HCT116 (cell line): ENCODE measurements around the gene PGR. TPM values are rescaled to one million over a fixed set of nuclear protein-coding genes. Genes with fewer than 3 reads are reported as not detected.

Experiments
- ATAC-seq: fragments of 200-7000 bp; cut with Tn5 transposase; 2 replicates; pipeline ENCODE4 v1.9.1; 2020; ENCODE audit warnings: mild to moderate bottlenecking, moderate library complexity
- BruUV-seq: library from RNA; stranded (reverse); fragments of 400-500 nt; replicated peaks from 2 replicates; lab custom pipeline; 2021; lab: Mats Ljungman, UMichigan
- CTCF ChIA-PET: fragments of 300-600 bp; sonication (Branson Sonifier 250); formaldehyde crosslinking; loops from one replicate; lab custom pipeline; 2021; ENCODE audit warnings: antibody characterized with exemption; lab: Charles Lee
- POLR2A ChIA-PET: fragments of 300-600, 350-600 bp; sonication (Branson Sonifier 250); formaldehyde crosslinking; loops from one replicate; lab custom pipeline; 2021; ENCODE audit warnings: antibody characterized with exemption; lab: Charles Lee
- RAD21 ChIA-PET, 2 experiments: fragments of 300-600 bp; sonication (Branson Sonifier 250); formaldehyde crosslinking; loops; one replicate each; lab custom pipeline; 2023; ENCODE audit warnings: low total read pairs in 2 of 2; ENCODE audit not compliant: uncharacterized antibody in 2 of 2, unreplicated experiment in 2 of 2, low non-redundant PET in 1 of 2; lab: Charles Lee
- DNase-seq: peaks from one replicate; pipeline ENCODE4 v3.0.0-alpha.2; 2010; ENCODE audit warnings: low read depth, low spot score
- H2AFZ ChIP-seq: fragments of 200-600 bp; shearing (Covaris generic), sonication (generic); 2 replicates; pipeline ENCODE4 v1.6.1; 2017; ENCODE audit warnings: low read depth, mixed run types, mixed read lengths, antibody characterized with exemption, low read length; ENCODE audit not compliant: poor library complexity, severe bottlenecking
- H3K27ac ChIP-seq: 2 replicates; pipeline ENCODE4 v1.5.1; 2012; ENCODE audit warnings: low read depth, low read length
- H3K27me3 ChIP-seq: fragments of 200-600 bp; sonication (generic); 2 replicates; pipeline ENCODE4 v1.6.1; 2016; ENCODE audit warnings: mixed run types, low read length, mixed read lengths; ENCODE audit not compliant: insufficient read depth
- H3K36me3 ChIP-seq, 2 experiments: fragments of 200-500 bp in 1 of 2; fragments of 200-600 bp in 1 of 2; sonication (Bioruptor generic) in 1 of 2; sonication (generic) in 1 of 2; 2 replicates each; pipeline versions ENCODE4 v1.5.1 to v1.6.1; 2014 to 2016; ENCODE audit warnings: low read length in 2 of 2, inconsistent platforms in 1 of 2, mixed read lengths in 1 of 2, mixed run types in 1 of 2; ENCODE audit not compliant: insufficient read depth in 2 of 2, control insufficient read depth in 1 of 2
- H3K4me1 ChIP-seq, 2 experiments: fragments of 200-600 bp in 1 of 2; sonication (generic) in 1 of 2; 2 replicates each; pipeline versions ENCODE4 v1.5.1 to v1.6.1; 2012 to 2017; ENCODE audit warnings: low read length in 2 of 2, inconsistent platforms in 1 of 2, mild to moderate bottlenecking in 1 of 2, mixed read lengths in 1 of 2, mixed run types in 1 of 2, moderate library complexity in 1 of 2; ENCODE audit not compliant: insufficient read depth in 2 of 2, control insufficient read depth in 1 of 2
- H3K4me2 ChIP-seq: fragments of 200-600 bp; sonication (generic); 2 replicates; pipeline ENCODE4 v1.6.1; 2017; ENCODE audit warnings: mixed run types, low read length, mixed read lengths
- H3K4me3 ChIP-seq, 2 experiments: fragments of 200-600 bp in 1 of 2; sonication (generic) in 1 of 2; replicated peaks in 1 of 2; 2 replicates each; pipeline ENCODE4 v1.5.1; 2011 to 2016; ENCODE audit warnings: low read length in 2 of 2, control low read depth in 1 of 2, low read depth in 1 of 2, mild to moderate bottlenecking in 1 of 2, mixed read lengths in 1 of 2, mixed run types in 1 of 2
- H3K79me2 ChIP-seq: fragments of 200-600 bp; sonication (generic); 2 replicates; pipeline ENCODE4 v1.6.1; 2017; ENCODE audit warnings: mild to moderate bottlenecking, mixed run types, low read length, moderate library complexity, mixed read lengths; ENCODE audit not compliant: insufficient read depth
- H3K9ac ChIP-seq: fragments of 200-600 bp; sonication (generic); 2 replicates; pipeline ENCODE4 v1.6.1; 2016; ENCODE audit warnings: low read length, mixed read lengths
- H3K9me2 ChIP-seq: fragments of 200-600 bp; sonication (generic), shearing (Covaris generic); 2 replicates; pipeline ENCODE4 v1.6.1; 2017; ENCODE audit warnings: mixed run types, mild to moderate bottlenecking, moderate library complexity; ENCODE audit not compliant: insufficient read depth
- H3K9me3 ChIP-seq, 2 experiments: fragments of 200-500 bp in 1 of 2; fragments of 200-600 bp in 1 of 2; sonication (Bioruptor generic) in 1 of 2; sonication (generic) in 1 of 2; 2 replicates each; pipeline ENCODE4 v1.6.1; 2014 to 2017; ENCODE audit warnings: low read length in 2 of 2, mixed read lengths in 2 of 2, inconsistent platforms in 1 of 2, low read depth in 1 of 2, mild to moderate bottlenecking in 1 of 2, mixed run types in 1 of 2, moderate library complexity in 1 of 2; ENCODE audit not compliant: control insufficient read depth in 1 of 2, insufficient read depth in 1 of 2
- H4K20me1 ChIP-seq: fragments of 200-600 bp; sonication (generic), shearing (Covaris generic); 2 replicates; pipeline ENCODE4 v1.6.1; 2017; ENCODE audit warnings: mixed run types, mild to moderate bottlenecking, moderate library complexity; ENCODE audit not compliant: insufficient read depth
- ATF3 ChIP-seq: IDR thresholded peaks from 2 replicates; pipeline ENCODE4 v1.6.1; 2012
- CEBPB ChIP-seq: IDR thresholded peaks from 2 replicates; pipeline ENCODE4 v1.6.1; 2012; ENCODE audit warnings: low read depth
- CTCF ChIP-seq, 3 experiments: fragments of 200-600 bp in 1 of 3; sonication (generic) in 1 of 3; IDR thresholded peaks in 2 of 3; conservative IDR thresholded peaks in 1 of 3; 2 replicates each; pipeline ENCODE4 v1.5.1; 2012 to 2017; ENCODE audit warnings: low read depth in 2 of 3, low read length in 2 of 3, antibody characterized with exemption in 1 of 3, borderline replicate concordance in 1 of 3, control low read depth in 1 of 3, mild to moderate bottlenecking in 1 of 3, mixed read lengths in 1 of 3, mixed run types in 1 of 3, moderate library complexity in 1 of 3; ENCODE audit not compliant: insufficient read depth in 1 of 3
- EGR1 ChIP-seq: IDR thresholded peaks from 2 replicates; pipeline ENCODE4 v1.6.1; 2012; ENCODE audit warnings: low read depth
- ELF1 ChIP-seq: IDR thresholded peaks from 2 replicates; pipeline ENCODE4 v1.6.1; 2012; ENCODE audit warnings: low read depth, borderline replicate concordance
- EZH2 ChIP-seq: fragments of 200-600 bp; sonication (generic); IDR thresholded peaks from 2 replicates; pipeline ENCODE4 v1.6.1; 2017; ENCODE audit warnings: antibody characterized with exemption, mixed run types
- EZH2phosphoT487 ChIP-seq: fragments of 200-600 bp; IDR thresholded peaks from 2 replicates; pipeline ENCODE4 v1.6.1; 2018; ENCODE audit warnings: antibody characterized with exemption, borderline replicate concordance
- MAX ChIP-seq: IDR thresholded peaks from 2 replicates; pipeline ENCODE4 v1.6.1; 2012
- POLR2A ChIP-seq: IDR thresholded peaks from 2 replicates; pipeline ENCODE4 v1.7.0; 2011; ENCODE audit warnings: borderline replicate concordance; ENCODE audit not compliant: insufficient read depth, insufficient read length; ENCODE audit errors: extremely low read depth
- POLR2AphosphoS5 ChIP-seq: IDR thresholded peaks from 2 replicates; pipeline ENCODE4 v1.6.1; 2011; ENCODE audit warnings: mild to moderate bottlenecking, low read depth, low read length, moderate library complexity
- SP1 ChIP-seq: IDR thresholded peaks from 2 replicates; pipeline ENCODE4 v1.6.1; 2012; ENCODE audit warnings: low read depth
- SRF ChIP-seq: IDR thresholded peaks from 2 replicates; pipeline ENCODE4 v1.6.1; 2012; ENCODE audit warnings: low read depth
- TCF7L2 ChIP-seq: IDR thresholded peaks from 2 replicates; pipeline ENCODE4 v1.7.0; 2011; ENCODE audit warnings: borderline replicate concordance, inconsistent platforms; ENCODE audit not compliant: insufficient read depth, insufficient read length; ENCODE audit errors: extremely low read depth
- YY1 ChIP-seq: IDR thresholded peaks from 2 replicates; pipeline ENCODE4 v1.6.1; 2011; ENCODE audit warnings: low read length, low read depth, moderate library complexity, mild to moderate bottlenecking; ENCODE audit not compliant: insufficient replicate concordance; ENCODE audit errors: extremely low read depth
- ZBTB33 ChIP-seq: IDR thresholded peaks from 2 replicates; pipeline ENCODE4 v1.6.1; 2011; ENCODE audit warnings: mild to moderate bottlenecking, low read length, moderate library complexity; ENCODE audit not compliant: insufficient replicate concordance; ENCODE audit errors: extremely low read depth
- ZFX ChIP-seq: fragments of 450-650 bp; IDR thresholded peaks from 2 replicates; pipeline ENCODE4 v1.6.1; 2017
- ZNF274 ChIP-seq: fragments of 200-500 bp; sonication (Bioruptor generic); IDR thresholded peaks from 2 replicates; pipeline ENCODE4 v1.6.1; 2014; ENCODE audit warnings: mild to moderate bottlenecking, low read depth, low read length, inconsistent platforms
- intact Hi-C: fragments of 100-400 bp; cut with micrococcal nuclease; formaldehyde crosslinking; loops from 2 replicates; pipeline ENCODE4 v1.10.0; 2022
- total RNA-seq: library from RNA; stranded (reverse); gene quantifications from one replicate; pipeline ENCODE4 v1.2.1, GENCODE V29; 2021; ENCODE audit not compliant: unreplicated experiment

The PGR gene
- total RNA-seq, 1 experiment from 2014 or later: not detected

- Histone ChIP-seq H3K79me2 (no peaks in the 10 kb centered on the region), H3K36me3 (peaks cover 0 to 2% of the 10 kb centered on the region in 2 experiments; a peak in 2 of 4 replicates), H3K4me2 (no peak overlapping the region), H3K27me3 (no peaks in the 10 kb centered on the region), H3K9me2 (no peaks in the 10 kb centered on the region), H4K20me1 (no peaks in the 10 kb centered on the region), H3K4me1 (no peaks in the 10 kb centered on the region), H3K4me3 (no peak overlapping the region), H3K9ac (no peak overlapping the region), H2AFZ (no peak overlapping the region), H3K9me3 (no peaks in the 10 kb centered on the region), H3K27ac (no peak overlapping the region)
- no peak for ATAC-seq
- no TSS peak for BruUV-seq
- RAD21 ChIA-PET: no interaction called here
- DNase-seq: no peak
- no peak for TF ChIP-seq MAX
- no peak for TF ChIP-seq ATF3
- TF ChIP-seq ZFX: no peak
- TF ChIP-seq TCF7L2: no peak
- no peak for TF ChIP-seq ELF1
- no peak for TF ChIP-seq POLR2AphosphoS5
- no peak for TF ChIP-seq EGR1
- TF ChIP-seq SP1: no peak
- TF ChIP-seq YY1: no peak
- TF ChIP-seq ZNF274: no peak
- TF ChIP-seq EZH2phosphoT487: no peak
- no peak for TF ChIP-seq POLR2A
- no peak for TF ChIP-seq CEBPB
- no peak for TF ChIP-seq EZH2
- no peak for TF ChIP-seq ZBTB33
- no peak for TF ChIP-seq CTCF (IDR thresholded peaks at IDR 0.05 in 2 of 3, conservative IDR thresholded peaks at IDR 0.05 in 1 of 3; ENCODE audit: borderline replicate concordance in 1 of 3, insufficient read depth in 1 of 3, low read depth in 2 of 3, low read length in 2 of 3)
- no peak for TF ChIP-seq SRF
- CTCF ChIA-PET: interaction anchor here (1.4 to 1.5 kb wide), 2 partner anchors 343 to 453 kb away, joined by 6 to 10 read pairs; no protein-coding TSS in a partner anchor
- intact Hi-C loops: loop anchor here (2.0 kb wide), 2 partner anchors 341 to 455 kb away; no protein-coding TSS in a partner anchor
- POLR2A ChIA-PET: no interaction called here
Measured at GRCh38 chr11:100981196-100981824, 148.3 kb downstream of the PGR start.
